Stimulated activated CD4-positive, alpha-beta T cell treated with anti-CD3 and anti-CD28 coated beads, Interleukin-12 subunit alpha, Interleukin-12 subunit beta, amount 100 ng/mL, for 48 hours (primary cell): ENCODE data around the gene ASB13.

Experiments used
- DNase-seq, 3 donors: peaks; one replicate each; pipeline ENCODE4 v3.0.0-alpha.2; 2020; ENCODE audit warnings: low read depth in 2 of 3, low spot score in 1 of 3

The ASB13 gene

GRCh38 chr10:5670662-5671375 lies 4.4 kb upstream of the ASB13 start:
- DNase-seq = no peak

- DNase-seq = no peak
These were observed 3.2 kb upstream of the ASB13 start for GRCh38 chr10:5669604-5670003.

- DNase-seq = no peak
These were observed 2.0 kb upstream of the ASB13 start for GRCh38 chr10:5668429-5668828.

- no peak for DNase-seq
These were observed 641 bp upstream of the ASB13 start for GRCh38 chr10:5666841-5667630.

GRCh38 chr10:5665373-5666007 lies 905 bp downstream of the ASB13 start:
- DNase-seq = no peak

GRCh38 chr10:5663692-5664427 lies 2.5 kb downstream of the ASB13 start:
- DNase-seq = no peak

DNA sequence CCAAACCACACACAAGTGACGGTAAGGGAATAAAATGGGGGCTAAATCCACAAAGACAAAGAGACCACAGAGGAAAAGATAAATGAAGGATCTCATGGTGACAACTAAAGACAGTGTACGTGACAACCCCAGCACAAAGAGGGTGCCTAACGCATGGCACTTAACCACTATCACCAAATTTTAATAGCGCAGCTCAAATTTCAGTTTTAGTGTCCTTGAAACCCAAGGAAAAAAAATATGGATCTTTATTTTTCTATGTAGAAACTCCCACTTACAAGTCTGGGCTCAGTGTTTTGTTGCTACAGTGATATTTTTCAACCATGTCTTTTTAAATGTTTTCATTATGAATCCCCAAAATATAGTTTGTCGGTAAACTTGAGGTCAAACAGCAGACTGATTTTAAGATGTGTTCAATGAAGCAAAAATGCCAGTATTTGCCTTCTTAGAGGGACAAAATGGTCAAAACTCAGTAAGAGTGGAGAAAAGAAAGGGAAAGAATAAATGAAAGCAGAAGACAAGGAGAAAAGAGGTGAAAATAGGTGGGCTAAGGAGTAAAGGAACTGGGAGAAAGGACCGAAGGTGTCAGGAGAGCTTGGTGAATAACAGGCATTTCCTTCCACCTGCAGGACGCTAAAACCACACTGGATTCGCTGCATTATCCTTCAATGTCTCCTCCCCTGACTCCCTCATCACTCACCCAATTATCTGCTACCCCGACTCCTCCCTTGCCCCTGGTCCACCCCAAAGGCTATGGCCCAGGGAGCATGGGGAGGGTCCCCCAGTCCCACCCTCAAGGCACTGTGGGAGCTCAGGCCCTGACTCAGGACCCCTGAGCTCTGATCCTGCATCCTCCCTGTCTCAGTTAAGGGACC lies 3.5 kb downstream of the ASB13 start:
- no peak for DNase-seq

DNA sequence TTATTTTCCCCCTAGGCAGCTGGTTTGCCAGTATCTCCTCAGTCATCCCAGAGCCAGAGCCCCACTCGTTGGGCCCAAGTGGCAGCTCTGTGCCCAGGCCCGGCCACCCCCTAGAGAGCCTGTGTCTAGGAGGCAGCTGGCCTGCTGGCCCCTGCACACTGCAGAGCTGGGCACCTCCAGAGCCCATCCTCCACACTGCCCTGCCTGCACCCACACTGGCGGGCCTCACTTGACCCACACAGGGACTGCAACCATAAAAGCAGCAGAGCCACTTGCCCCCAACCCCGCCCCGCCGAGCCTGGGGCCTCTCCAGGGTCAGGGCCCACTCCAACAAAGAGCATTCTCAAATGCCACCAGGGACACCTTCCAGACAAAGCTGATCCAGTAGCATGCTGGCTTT lies 5.4 kb downstream of the ASB13 start:
- no peak for DNase-seq

- DNase-seq = no peak
These were observed 6.5 kb downstream of the ASB13 start for GRCh38 chr10:5659702-5660528.

GRCh38 chr10:5658871-5659618 lies 7.3 kb downstream of the ASB13 start:
- DNase-seq = no peak

DNA sequence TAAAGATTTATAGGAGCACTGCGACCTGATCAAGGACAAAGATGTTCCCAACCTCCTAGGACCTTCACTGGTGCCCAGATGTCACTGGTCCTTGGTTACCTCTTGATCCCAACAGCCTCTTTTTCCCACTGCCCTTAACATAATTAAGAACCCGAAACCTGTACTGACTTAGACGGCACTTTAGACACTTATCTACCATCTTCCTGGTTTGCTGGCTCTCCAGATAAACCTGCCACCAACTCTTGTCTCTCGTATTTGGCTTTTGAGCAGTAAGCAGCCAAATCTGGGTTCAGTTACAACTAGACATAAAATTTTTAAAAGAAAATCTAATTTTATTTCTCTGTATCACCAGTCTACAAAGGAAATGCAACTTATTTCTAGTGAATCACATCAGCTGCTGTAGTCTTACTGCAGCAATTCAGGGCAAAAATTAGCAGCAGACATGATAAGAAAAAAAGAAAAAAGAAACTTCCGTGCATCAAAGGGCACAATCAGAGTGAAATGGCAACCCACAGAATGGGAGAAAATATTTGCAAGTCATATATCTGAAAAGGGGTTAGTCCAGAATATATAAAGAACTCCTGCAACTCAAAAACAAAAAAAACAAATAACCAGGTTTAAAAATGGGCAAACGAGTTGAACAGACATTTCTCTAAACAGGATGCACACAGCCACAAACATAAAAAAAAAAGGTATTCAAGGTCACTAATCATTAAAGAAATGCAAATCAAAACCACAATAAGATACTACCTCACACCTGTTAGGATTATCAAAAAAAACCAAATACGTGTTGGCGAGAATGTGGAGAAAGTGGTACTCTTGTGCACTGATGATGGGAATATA lies 9.4 kb downstream of the ASB13 start:
- no peak for DNase-seq

- DNase-seq = no peak
These were observed 11.3 kb downstream of the ASB13 start for GRCh38 chr10:5655121-5655520.

DNA sequence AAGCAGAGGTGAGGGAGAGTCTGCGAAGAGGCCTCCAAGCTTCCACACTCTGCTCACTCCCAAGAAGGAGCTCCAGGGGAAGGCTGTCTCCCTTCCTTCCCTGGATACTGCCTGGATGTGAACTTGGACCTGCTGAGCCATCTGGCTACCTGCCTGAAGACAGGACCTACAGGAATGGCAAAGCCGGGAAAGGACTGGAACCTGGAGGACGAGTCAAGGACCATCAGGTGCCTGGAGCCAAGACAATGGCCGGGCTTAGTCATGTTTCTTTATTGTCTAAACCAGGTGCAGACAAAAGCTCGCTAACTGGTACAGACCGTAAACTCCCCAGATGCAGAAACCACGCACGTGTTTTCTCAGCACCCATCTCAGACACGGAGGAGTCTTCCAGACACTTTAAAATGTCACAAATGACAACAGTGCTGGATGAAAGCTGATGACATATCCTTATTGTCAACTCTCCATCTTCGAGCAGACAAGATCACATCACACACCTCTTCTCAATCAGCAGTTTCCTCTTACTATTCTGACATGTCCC lies 12.1 kb downstream of the ASB13 start:
- DNase-seq = no peak

- no peak for DNase-seq
These were observed 13.6 kb downstream of the ASB13 start for GRCh38 chr10:5652746-5653145.

DNA sequence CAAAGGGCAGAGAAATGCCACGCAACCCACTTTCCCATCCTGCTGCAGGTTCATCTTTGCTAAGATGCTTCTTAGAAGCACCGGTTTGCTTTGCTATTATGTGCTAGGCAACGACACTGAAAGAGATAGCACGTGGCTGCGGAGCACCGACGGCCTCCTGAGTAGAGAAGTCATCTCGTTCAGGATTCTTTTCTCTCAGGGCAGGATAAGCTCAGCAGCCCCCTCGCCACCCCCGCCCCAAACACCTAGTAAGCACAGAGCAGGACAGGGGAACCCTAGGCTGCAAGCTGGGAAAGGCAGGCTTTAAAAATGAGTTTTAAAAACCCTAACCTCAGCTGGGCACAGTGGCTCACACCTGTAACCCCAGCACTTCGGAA lies 15.0 kb downstream of the ASB13 start:
- no peak for DNase-seq

DNA sequence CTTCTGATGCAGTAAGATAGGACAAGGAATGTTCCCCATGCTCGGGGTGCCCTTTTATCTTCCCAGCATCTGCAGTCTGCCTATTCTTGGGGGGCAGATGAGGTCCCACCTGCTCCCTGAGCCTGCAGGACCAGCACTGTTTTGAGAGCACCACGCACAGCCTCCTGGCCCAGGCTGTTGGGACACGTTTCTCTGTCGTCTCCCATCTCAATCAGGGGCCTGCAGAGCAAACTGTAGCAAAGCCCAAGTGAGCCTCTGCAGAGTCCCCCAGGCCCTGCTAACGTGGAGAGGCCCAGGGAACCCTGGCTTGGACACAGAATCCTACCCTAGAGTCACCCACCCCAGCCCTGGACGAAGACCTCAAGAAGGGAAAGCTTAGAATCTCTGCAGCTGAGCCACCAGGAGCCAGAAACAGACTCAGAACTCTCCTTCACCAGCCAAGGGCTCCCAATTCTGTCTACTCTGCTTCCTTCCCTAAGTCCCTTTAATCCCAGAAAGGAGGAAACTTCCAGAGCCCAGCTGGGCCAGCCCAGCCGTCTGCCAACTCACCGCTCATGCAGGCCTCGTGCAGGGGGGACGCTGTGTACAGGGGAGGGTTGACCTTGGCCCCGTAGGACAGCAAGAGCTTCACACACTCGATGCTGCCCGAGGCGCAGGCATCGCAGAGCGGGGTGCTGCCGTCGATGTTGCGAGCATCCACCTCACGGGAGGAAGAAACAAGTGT lies 15.6 kb downstream of the ASB13 start:
- no peak for DNase-seq

GRCh38 chr10:5649746-5650145 lies 16.6 kb downstream of the ASB13 start:
- no peak for DNase-seq
